GM12874 (cell line): ENCODE results near the gene DDAH2.

Source experiments
- TF ChIP-seq, protein P1 (sequence below): IDR thresholded peaks from 2 replicates; pipeline ENCODE4 v1.5.1; 2011; ENCODE audit warnings: low read depth, mild to moderate bottlenecking, control low read depth, low read length, moderate library complexity; ENCODE audit not compliant: insufficient read depth

Gene DDAH2

DNA sequence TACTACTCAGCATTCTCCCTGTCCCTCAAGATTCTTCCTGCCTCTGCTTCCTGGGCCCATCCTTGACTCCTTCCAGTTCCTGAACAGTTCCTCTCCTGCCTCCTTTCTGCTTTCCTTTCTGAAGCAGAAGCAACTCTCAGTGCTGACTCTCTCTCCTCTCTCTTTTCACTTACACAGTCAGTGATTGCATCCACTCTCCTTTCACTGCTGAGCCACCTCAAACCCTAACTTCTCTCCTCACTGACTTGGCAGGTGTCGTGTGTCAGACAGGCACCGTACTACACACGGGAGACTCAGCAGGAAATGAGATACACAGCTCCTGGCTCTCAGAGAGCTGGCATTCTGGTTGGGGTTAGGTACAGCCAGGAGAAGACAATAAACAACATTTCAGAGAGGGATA lies 31.5 kb downstream of the DDAH2 start:
- TF ChIP-seq, protein P1, sequence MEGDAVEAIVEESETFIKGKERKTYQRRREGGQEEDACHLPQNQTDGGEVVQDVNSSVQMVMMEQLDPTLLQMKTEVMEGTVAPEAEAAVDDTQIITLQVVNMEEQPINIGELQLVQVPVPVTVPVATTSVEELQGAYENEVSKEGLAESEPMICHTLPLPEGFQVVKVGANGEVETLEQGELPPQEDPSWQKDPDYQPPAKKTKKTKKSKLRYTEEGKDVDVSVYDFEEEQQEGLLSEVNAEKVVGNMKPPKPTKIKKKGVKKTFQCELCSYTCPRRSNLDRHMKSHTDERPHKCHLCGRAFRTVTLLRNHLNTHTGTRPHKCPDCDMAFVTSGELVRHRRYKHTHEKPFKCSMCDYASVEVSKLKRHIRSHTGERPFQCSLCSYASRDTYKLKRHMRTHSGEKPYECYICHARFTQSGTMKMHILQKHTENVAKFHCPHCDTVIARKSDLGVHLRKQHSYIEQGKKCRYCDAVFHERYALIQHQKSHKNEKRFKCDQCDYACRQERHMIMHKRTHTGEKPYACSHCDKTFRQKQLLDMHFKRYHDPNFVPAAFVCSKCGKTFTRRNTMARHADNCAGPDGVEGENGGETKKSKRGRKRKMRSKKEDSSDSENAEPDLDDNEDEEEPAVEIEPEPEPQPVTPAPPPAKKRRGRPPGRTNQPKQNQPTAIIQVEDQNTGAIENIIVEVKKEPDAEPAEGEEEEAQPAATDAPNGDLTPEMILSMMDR, result no peak

DNA sequence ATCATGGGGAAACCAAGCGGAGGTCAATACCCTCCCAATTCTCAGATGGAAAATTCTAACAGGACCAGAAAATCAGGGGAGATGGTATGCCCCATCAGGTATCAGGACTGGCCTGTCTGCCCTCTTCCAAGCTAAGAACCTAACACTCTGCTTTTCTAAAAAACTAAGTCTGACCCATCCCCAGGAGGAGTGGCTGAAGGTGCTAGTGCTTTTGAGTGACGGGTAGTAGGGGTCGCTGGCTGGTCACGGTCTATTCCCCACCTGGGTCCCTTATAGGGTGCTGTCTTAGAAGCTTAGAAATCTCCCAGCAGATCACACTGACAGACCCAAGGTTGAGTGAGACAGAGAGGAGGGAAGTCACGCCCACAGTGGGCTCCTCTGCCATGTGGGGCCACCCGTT lies 35.6 kb downstream of the DDAH2 start:
- TF ChIP-seq, protein P1, result no peak

DNA sequence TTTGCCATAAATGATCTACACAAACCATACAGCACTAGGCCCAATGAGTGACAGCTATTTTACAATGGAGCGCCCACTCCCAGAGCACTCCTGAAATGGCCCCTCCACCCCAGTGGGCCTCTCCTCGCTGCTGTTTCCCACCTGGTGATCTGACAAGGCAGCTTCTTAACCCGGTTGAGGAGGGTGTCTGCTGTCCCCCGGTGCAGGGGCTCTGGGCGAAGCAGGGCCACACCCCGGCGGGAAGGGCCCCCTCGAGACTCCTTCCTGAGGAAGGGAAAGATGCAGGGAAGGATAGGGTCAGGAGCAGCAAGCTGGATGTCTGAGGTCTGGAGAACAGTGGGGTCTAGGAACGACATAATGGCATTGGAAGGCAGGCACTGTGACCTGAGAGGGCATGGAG lies 36.2 kb downstream of the DDAH2 start:
- TF ChIP-seq, protein P1, result no peak

- TF ChIP-seq, protein P1, result no peak
Measured at GRCh38 chr6:31692353-31692752, 36.7 kb downstream of the DDAH2 start.

DNA sequence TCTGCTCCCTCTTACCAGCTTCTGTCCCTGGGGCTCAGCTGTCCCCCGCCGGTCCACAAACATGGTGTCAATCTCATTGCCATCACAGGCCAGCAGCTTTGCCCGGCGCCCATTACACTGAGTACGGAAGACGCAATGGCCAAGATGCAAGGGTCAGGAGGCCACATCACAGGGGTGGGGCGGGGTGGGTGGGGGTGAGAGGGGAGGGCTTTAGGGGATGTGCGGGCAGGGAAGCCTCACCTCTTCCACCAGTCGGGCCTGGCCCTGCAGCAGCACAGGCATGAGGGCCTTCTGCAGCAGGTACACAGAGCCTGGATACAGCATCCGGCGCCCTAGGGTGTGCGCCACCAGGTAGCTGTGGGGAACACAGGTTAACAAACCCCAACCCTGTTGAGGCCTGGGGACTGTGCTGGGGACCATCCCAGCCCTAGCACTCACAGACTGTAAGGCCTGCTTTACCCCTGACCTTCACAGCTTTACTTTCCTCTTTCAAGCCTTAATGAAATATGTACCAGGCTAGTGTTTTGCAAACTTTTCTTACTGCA lies 37.5 kb downstream of the DDAH2 start:
- TF ChIP-seq, protein P1, result no peak

GRCh38 chr6:31691078-31691463 lies 38.0 kb downstream of the DDAH2 start:
- TF ChIP-seq, protein P1, result no peak

DNA sequence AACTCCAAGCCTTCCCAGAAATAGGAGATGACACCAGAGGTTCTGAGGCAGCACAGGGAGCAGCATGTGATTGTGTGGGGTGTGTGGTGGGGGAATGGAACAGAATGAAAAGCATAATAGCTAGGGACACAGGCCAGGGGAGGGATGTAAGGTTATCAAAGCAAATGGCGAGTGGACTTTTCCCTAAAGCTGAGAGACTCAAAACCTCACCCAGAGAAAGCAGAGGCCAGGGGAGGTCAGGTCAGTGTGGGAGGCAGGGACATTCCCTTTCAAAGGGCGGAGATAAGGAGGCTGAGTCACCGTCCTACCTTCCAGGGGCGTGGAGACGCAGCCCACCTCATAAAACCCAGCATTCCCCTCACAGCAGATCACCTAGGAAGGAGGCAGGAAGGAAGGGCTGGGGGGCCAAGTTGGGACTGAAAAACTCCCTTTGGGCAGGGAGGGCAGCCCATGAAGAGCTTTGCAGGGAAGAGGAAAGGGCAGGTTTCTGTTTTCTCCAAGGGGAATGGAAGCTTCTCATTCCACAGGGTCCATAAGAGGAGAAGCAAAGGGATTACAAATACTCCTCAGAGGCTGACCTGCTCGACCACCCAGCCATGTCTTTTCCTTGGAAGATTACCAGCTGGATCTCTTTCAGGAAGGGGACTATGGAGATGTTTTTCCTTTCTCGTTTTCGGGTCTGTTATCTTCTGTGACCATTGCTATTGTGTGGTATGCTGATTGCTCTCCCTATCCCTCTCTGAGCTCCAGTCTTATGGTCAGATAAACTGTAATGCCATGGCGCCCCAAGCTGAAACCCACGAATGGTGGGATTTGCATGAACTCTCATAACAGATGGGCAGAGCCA lies 38.6 kb downstream of the DDAH2 start:
- TF ChIP-seq, protein P1, result no peak
